ENCODE results near the gene DLG3.

DNA sequence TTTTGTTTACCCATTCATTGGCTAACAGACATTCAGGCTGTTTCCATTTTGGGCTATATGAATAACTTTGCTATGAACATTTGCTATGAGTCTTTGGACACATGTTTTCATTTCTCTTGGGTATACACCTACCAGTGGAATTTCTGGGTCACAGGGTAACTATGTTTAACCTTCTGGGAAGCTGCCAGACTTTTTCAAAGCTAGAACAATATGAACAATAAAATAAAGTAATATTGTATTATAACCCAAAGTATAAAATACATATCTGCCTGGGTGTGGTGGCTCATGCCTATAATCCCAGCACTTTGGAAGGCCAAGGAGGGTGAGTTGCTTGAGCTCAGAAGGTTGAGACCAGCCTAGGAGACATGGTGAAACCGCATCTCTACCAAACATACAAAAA, 90.6 kb downstream of the DLG3 start:
- TF ChIP-seq, protein P1, sequence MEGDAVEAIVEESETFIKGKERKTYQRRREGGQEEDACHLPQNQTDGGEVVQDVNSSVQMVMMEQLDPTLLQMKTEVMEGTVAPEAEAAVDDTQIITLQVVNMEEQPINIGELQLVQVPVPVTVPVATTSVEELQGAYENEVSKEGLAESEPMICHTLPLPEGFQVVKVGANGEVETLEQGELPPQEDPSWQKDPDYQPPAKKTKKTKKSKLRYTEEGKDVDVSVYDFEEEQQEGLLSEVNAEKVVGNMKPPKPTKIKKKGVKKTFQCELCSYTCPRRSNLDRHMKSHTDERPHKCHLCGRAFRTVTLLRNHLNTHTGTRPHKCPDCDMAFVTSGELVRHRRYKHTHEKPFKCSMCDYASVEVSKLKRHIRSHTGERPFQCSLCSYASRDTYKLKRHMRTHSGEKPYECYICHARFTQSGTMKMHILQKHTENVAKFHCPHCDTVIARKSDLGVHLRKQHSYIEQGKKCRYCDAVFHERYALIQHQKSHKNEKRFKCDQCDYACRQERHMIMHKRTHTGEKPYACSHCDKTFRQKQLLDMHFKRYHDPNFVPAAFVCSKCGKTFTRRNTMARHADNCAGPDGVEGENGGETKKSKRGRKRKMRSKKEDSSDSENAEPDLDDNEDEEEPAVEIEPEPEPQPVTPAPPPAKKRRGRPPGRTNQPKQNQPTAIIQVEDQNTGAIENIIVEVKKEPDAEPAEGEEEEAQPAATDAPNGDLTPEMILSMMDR (IDR thresholded peaks at IDR 0.05; ENCODE audit: poor library complexity, severe bottlenecking) = no peak
- TF ChIP-seq, protein P2, sequence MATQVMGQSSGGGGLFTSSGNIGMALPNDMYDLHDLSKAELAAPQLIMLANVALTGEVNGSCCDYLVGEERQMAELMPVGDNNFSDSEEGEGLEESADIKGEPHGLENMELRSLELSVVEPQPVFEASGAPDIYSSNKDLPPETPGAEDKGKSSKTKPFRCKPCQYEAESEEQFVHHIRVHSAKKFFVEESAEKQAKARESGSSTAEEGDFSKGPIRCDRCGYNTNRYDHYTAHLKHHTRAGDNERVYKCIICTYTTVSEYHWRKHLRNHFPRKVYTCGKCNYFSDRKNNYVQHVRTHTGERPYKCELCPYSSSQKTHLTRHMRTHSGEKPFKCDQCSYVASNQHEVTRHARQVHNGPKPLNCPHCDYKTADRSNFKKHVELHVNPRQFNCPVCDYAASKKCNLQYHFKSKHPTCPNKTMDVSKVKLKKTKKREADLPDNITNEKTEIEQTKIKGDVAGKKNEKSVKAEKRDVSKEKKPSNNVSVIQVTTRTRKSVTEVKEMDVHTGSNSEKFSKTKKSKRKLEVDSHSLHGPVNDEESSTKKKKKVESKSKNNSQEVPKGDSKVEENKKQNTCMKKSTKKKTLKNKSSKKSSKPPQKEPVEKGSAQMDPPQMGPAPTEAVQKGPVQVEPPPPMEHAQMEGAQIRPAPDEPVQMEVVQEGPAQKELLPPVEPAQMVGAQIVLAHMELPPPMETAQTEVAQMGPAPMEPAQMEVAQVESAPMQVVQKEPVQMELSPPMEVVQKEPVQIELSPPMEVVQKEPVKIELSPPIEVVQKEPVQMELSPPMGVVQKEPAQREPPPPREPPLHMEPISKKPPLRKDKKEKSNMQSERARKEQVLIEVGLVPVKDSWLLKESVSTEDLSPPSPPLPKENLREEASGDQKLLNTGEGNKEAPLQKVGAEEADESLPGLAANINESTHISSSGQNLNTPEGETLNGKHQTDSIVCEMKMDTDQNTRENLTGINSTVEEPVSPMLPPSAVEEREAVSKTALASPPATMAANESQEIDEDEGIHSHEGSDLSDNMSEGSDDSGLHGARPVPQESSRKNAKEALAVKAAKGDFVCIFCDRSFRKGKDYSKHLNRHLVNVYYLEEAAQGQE (IDR thresholded peaks at IDR 0.05; ENCODE audit: borderline replicate concordance) = no peak
- TF ChIP-seq SMC3 (conservative IDR thresholded peaks at IDR 0.05; ENCODE audit: poor library complexity) (no peak), EZH2 (IDR thresholded peaks at IDR 0.05; ENCODE audit: borderline replicate concordance, insufficient read depth, low read length, poor library complexity, severe bottlenecking) (no peak), RAD21 (conservative IDR thresholded peaks at IDR 0.05) (no peak)

All from neural cell (in vitro differentiated cells).